Endothelial cell (in vitro differentiated cells): ENCODE results near the gene RFTN2. TPM values are rescaled to one million over a fixed set of nuclear protein-coding genes. Genes with fewer than 3 reads are reported as not detected.

ENCODE experiments used
- DNase-seq: peaks from one replicate; pipeline ENCODE4 v3.0.0; 2021; ENCODE audit warnings: low spot score
- H3K27ac Mint-ChIP-seq: one replicate; pipeline ENCODE4 v1.8.0; 2021; ENCODE audit warnings: mixed read lengths, inconsistent platforms; ENCODE audit not compliant: unreplicated experiment
- H3K27me3 Mint-ChIP-seq: one replicate; pipeline ENCODE4 v1.8.0; 2021; ENCODE audit warnings: mild to moderate bottlenecking, moderate library complexity, mixed read lengths, inconsistent platforms; ENCODE audit not compliant: unreplicated experiment
- H3K36me3 Mint-ChIP-seq: one replicate; pipeline ENCODE4 v1.8.0; 2021; ENCODE audit warnings: mild to moderate bottlenecking, low read depth, mixed read lengths, inconsistent platforms; ENCODE audit not compliant: unreplicated experiment
- H3K4me1 Mint-ChIP-seq: one replicate; pipeline ENCODE4 v1.8.0; 2021; ENCODE audit warnings: mild to moderate bottlenecking, mixed read lengths, inconsistent platforms; ENCODE audit not compliant: unreplicated experiment
- H3K4me3 Mint-ChIP-seq: one replicate; pipeline ENCODE4 v1.8.0; 2021; ENCODE audit warnings: mild to moderate bottlenecking, mixed read lengths, inconsistent platforms; ENCODE audit not compliant: unreplicated experiment
- H3K9me3 Mint-ChIP-seq: one replicate; pipeline ENCODE4 v1.8.0; 2021; ENCODE audit warnings: mixed read lengths, inconsistent platforms; ENCODE audit not compliant: unreplicated experiment
- CTCF ChIP-seq: fragments of 200-600 bp; sonication (generic); IDR thresholded peaks from one replicate; pipeline ENCODE4 v1.5.0; 2021; ENCODE audit warnings: antibody characterized with exemption; ENCODE audit not compliant: unreplicated experiment
- total RNA-seq: library from RNA; stranded (reverse); fragmentation: NEBNext Ultra II Directional; extraction: Animal tissue kit (Norgen Biotek cat#: 25700); gene quantifications from one replicate; pipeline ENCODE4 v1.2.1, GENCODE V29; 2021; ENCODE audit not compliant: unreplicated experiment

Gene RFTN2
- total RNA-seq, 1 donor from 2014 or later = 27.2 TPM

GRCh38 chr2:197575987-197576386 is 99.4 kb downstream of the RFTN2 start:
- Mint-ChIP-seq H3K36me3 (peaks cover 43% of the 10 kb centered on the region), H3K9me3 (peaks cover 16% of the 10 kb centered on the region), H3K4me3 (peak overlapping the region; percentile 19), H3K27ac (no peak overlapping the region), H3K27me3 (peaks cover 6% of the 10 kb centered on the region), H3K4me1 (peaks cover 11% of the 10 kb centered on the region)
- DNase-seq = no peak
- no peak for TF ChIP-seq CTCF

- no peak for TF ChIP-seq CTCF
- DNase-seq = no peak
- H3K9me3 Mint-ChIP-seq = peaks cover 16% of the 10 kb centered on the region
- no peak overlapping the region for H3K4me3 Mint-ChIP-seq
- H3K27me3 Mint-ChIP-seq = peaks cover 6% of the 10 kb centered on the region
- peaks cover 48% of the 10 kb centered on the region for H3K36me3 Mint-ChIP-seq
- H3K4me1 Mint-ChIP-seq = peaks cover 11% of the 10 kb centered on the region
- H3K27ac Mint-ChIP-seq = no peak overlapping the region
These were observed 101.8 kb downstream of the RFTN2 start for GRCh38 chr2:197573608-197574007.

GRCh38 chr2:197571627-197572271 is 103.6 kb downstream of the RFTN2 start:
- Mint-ChIP-seq H3K27me3 (peaks cover 6% of the 10 kb centered on the region), H3K9me3 (peaks cover 16% of the 10 kb centered on the region), H3K4me3 (peak overlapping the region; percentile 70), H3K27ac (no peak overlapping the region), H3K36me3 (peaks cover 54% of the 10 kb centered on the region), H3K4me1 (peaks cover 2% of the 10 kb centered on the region)
- TF ChIP-seq CTCF = no peak
- no peak for DNase-seq

DNA sequence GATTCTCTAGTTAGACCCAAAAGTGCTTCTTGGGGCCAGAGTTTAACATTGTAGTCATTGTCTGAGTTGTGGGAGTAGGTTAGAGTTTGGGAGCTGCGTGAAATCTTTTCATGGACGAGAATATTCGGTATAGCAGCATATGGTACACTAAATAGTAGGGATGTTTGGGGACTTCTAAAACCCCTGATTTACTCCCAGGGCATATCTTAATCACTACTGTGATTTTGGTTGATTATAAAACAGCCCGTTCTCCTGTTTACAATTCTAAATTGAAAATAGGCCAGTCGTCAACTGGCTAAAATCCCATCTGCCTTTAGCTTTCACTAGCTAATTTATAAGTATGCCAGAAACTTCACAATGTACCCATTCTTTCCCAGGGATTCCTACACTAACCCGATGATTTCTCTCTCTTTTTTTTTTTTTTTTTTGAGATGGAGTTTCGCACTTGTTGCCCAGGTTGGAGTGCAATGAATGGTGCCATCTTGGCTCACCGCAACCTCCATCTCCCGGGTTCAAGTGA is 115.2 kb downstream of the RFTN2 start:
- no peak for TF ChIP-seq CTCF
- no peak overlapping the region for H3K27ac Mint-ChIP-seq
- no peaks in the 10 kb centered on the region for H3K27me3 Mint-ChIP-seq
- no peak overlapping the region for H3K4me3 Mint-ChIP-seq
- DNase-seq = no peak
- peaks cover 13% of the 10 kb centered on the region for H3K36me3 Mint-ChIP-seq
- peaks cover 10% of the 10 kb centered on the region for H3K4me1 Mint-ChIP-seq
- H3K9me3 Mint-ChIP-seq = no peaks in the 10 kb centered on the region

- H3K27me3 Mint-ChIP-seq = no peaks in the 10 kb centered on the region
- no peaks in the 10 kb centered on the region for H3K9me3 Mint-ChIP-seq
- H3K36me3 Mint-ChIP-seq = peaks cover 13% of the 10 kb centered on the region
- peaks cover 13% of the 10 kb centered on the region for H3K4me1 Mint-ChIP-seq
- no peak for DNase-seq
- no peak for TF ChIP-seq CTCF
- no peak overlapping the region for H3K4me3 Mint-ChIP-seq
- no peak overlapping the region for H3K27ac Mint-ChIP-seq
These were observed 115.7 kb downstream of the RFTN2 start for GRCh38 chr2:197559681-197560080.
